DND-41 (cell line): ENCODE measurements around the gene GDF11.

Experiments
- ATAC-seq: fragments of 200-7000 bp; cut with Tn5 transposase; 3 replicates; pipeline ENCODE4 v1.9.1; 2021; ENCODE audit warnings: low read depth; ENCODE audit not compliant: insufficient read depth
- DNase-seq: peaks from one replicate; pipeline ENCODE4 v3.0.0-alpha.2; 2020
- H2AFZ ChIP-seq: 2 replicates; pipeline ENCODE4 v1.6.0; 2012; ENCODE audit warnings: low read depth, low read length
- H3K27ac ChIP-seq: 2 replicates; pipeline ENCODE4 v1.5.1; 2012; ENCODE audit warnings: low read length, inconsistent platforms
- H3K27me3 ChIP-seq: fragments of 200-600 bp; sonication (generic); 2 replicates; pipeline ENCODE4 v1.6.0; 2012; ENCODE audit warnings: low read length, mild to moderate bottlenecking, inconsistent platforms; ENCODE audit not compliant: insufficient read depth, poor library complexity
- H3K36me3 ChIP-seq: 2 replicates; pipeline ENCODE4 v1.5.1; 2012; ENCODE audit warnings: low read length, inconsistent platforms; ENCODE audit not compliant: insufficient read depth
- H3K4me1 ChIP-seq: 2 replicates; pipeline ENCODE4 v1.5.1; 2012; ENCODE audit warnings: mild to moderate bottlenecking, low read length; ENCODE audit not compliant: insufficient read depth
- H3K4me2 ChIP-seq: 2 replicates; pipeline ENCODE4 v1.6.0; 2012; ENCODE audit warnings: mild to moderate bottlenecking, moderate library complexity, low read length, inconsistent platforms; ENCODE audit not compliant: insufficient read depth
- H3K4me3 ChIP-seq, 2 experiments: fragments of 200-600 bp in 1 of 2; shearing (Covaris generic) in 1 of 2; 2 replicates each; pipeline ENCODE4 v1.5.1; 2012 to 2016; ENCODE audit warnings: inconsistent platforms in 2 of 2, low read length in 2 of 2, mild to moderate bottlenecking in 2 of 2, low read depth in 1 of 2, moderate library complexity in 1 of 2
- H3K79me2 ChIP-seq: 2 replicates; pipeline ENCODE4 v1.6.0; 2012; ENCODE audit warnings: low read length, inconsistent platforms; ENCODE audit not compliant: insufficient read depth
- H3K9ac ChIP-seq: 2 replicates; pipeline ENCODE4 v1.6.0; 2012; ENCODE audit warnings: low read depth, mild to moderate bottlenecking, inconsistent platforms, low read length, moderate library complexity
- H3K9me3 ChIP-seq: 2 replicates; pipeline ENCODE4 v1.5.1; 2012; ENCODE audit warnings: low read length, moderate library complexity, mild to moderate bottlenecking, inconsistent platforms; ENCODE audit not compliant: insufficient read depth, severe bottlenecking
- H4K20me1 ChIP-seq: 2 replicates; pipeline ENCODE4 v1.6.0; 2012; ENCODE audit warnings: low read length; ENCODE audit not compliant: insufficient read depth
- EZH2 ChIP-seq: IDR thresholded peaks from 3 replicates; pipeline ENCODE4 v1.6.1; 2012; ENCODE audit warnings: borderline replicate concordance, low read depth, mild to moderate bottlenecking, moderate library complexity, low read length, inconsistent platforms; ENCODE audit not compliant: severe bottlenecking
- TF ChIP-seq, protein P1 (sequence below): IDR thresholded peaks from 2 replicates; pipeline ENCODE4 v1.5.1; 2012; ENCODE audit warnings: borderline replicate concordance, low read length, moderate library complexity, mild to moderate bottlenecking; ENCODE audit not compliant: poor library complexity, severe bottlenecking; ENCODE audit errors: extremely low read depth

The GDF11 gene

GRCh38 chr12:55743406-55744339 is 751 bp downstream of the GDF11 start:
- ATAC-seq (peak; percentile 46), DNase-seq (peak; percentile 65)
- peaks cover 30% of the 10 kb centered on the region; the same call in 1 of the 2 replicates for H4K20me1 ChIP-seq
- peak overlapping the region; percentile 70 for H2AFZ ChIP-seq
- peak overlapping the region; percentile 74 for H3K4me2 ChIP-seq
- H3K9ac ChIP-seq: peak overlapping the region; percentile 58
- H3K4me3 ChIP-seq: peak overlapping the region; percentile 37 to 64
- peaks cover 39% of the 10 kb centered on the region for H3K4me1 ChIP-seq
- no peak for TF ChIP-seq EZH2
- TF ChIP-seq, protein P1, sequence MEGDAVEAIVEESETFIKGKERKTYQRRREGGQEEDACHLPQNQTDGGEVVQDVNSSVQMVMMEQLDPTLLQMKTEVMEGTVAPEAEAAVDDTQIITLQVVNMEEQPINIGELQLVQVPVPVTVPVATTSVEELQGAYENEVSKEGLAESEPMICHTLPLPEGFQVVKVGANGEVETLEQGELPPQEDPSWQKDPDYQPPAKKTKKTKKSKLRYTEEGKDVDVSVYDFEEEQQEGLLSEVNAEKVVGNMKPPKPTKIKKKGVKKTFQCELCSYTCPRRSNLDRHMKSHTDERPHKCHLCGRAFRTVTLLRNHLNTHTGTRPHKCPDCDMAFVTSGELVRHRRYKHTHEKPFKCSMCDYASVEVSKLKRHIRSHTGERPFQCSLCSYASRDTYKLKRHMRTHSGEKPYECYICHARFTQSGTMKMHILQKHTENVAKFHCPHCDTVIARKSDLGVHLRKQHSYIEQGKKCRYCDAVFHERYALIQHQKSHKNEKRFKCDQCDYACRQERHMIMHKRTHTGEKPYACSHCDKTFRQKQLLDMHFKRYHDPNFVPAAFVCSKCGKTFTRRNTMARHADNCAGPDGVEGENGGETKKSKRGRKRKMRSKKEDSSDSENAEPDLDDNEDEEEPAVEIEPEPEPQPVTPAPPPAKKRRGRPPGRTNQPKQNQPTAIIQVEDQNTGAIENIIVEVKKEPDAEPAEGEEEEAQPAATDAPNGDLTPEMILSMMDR: peak; percentile 43
- no peaks in the 10 kb centered on the region for H3K36me3 ChIP-seq
- H3K9me3 ChIP-seq: no peaks in the 10 kb centered on the region
- peak overlapping the region; percentile 60 for H3K27ac ChIP-seq
- H3K27me3 ChIP-seq: no peaks in the 10 kb centered on the region
- peaks cover 14% of the 10 kb centered on the region for H3K79me2 ChIP-seq

DNA sequence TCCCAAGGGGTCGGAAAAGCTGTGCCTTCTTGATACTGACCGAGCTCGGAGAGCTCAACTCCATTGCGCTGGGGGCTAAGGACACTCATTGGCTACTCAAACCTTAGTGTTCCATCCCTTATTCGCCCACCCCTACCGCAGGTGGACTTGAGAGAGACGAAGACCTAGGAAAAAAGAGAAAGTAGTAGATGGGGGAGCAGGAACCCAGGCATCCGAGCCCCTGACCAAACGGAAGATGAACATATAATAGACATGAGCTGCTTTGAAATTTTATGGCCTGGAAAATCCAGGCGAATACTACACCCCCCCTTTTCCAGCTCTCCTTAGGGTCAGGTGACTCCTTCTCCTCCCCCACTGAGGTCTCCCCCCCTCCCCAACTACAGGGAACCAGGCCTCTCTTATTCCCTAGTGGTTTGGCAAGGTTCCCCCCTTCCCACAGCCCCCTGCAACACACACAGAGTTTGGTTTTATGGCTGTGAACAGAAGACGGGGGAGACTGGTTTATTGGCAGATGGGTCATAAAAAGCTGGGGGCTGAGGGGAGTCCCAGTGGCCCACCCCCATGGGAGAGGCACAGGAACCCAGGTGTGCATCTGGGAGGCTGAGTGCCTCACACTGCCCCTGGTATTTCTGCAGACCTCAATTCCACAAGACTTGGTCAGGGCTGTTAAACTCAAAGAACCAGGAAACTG is 1.6 kb downstream of the GDF11 start:
- Histone ChIP-seq H3K27ac (peak overlapping the region; percentile 60; the same call in 1 of the 2 replicates), H3K9ac (peak overlapping the region; percentile 58), H3K27me3 (no peaks in the 10 kb centered on the region), H2AFZ (peak overlapping the region; percentile 70), H4K20me1 (peaks cover 30% of the 10 kb centered on the region; the same call in 1 of the 2 replicates), H3K4me3 (peak overlapping the region; percentile 37 to 64; a peak in 3 of 4 replicates), H3K36me3 (peaks cover 6% of the 10 kb centered on the region), H3K4me1 (peaks cover 35% of the 10 kb centered on the region), H3K9me3 (no peaks in the 10 kb centered on the region), H3K79me2 (peaks cover 14% of the 10 kb centered on the region), H3K4me2 (peak overlapping the region; percentile 74)
- TF ChIP-seq, protein P1: no peak
- TF ChIP-seq EZH2: no peak
- peak; percentile 10; the same call in 1 of the 3 replicates for ATAC-seq
- DNase-seq: peak; percentile 46

- Histone ChIP-seq H3K4me1 (peaks cover 35% of the 10 kb centered on the region), H3K4me3 (peak overlapping the region in 1 of 2 experiments; percentile 64; a peak in 2 of 4 replicates), H3K27ac (peak overlapping the region; percentile 30; the same call in 1 of the 2 replicates), H2AFZ (no peak overlapping the region), H3K36me3 (peaks cover 15% of the 10 kb centered on the region), H3K4me2 (peak overlapping the region; percentile 74), H4K20me1 (peaks cover 30% of the 10 kb centered on the region; the same call in 1 of the 2 replicates), H3K79me2 (peaks cover 14% of the 10 kb centered on the region), H3K9ac (peak overlapping the region; percentile 58; the same call in 1 of the 2 replicates), H3K27me3 (no peaks in the 10 kb centered on the region), H3K9me3 (no peaks in the 10 kb centered on the region)
- no peak for TF ChIP-seq EZH2
- TF ChIP-seq, protein P1: no peak
- no peak for DNase-seq
- no peak for ATAC-seq
These were observed 2.6 kb downstream of the GDF11 start for GRCh38 chr12:55745361-55746173.
